ENCODE results near the gene WFDC2.

WFDC2 gene

DNA sequence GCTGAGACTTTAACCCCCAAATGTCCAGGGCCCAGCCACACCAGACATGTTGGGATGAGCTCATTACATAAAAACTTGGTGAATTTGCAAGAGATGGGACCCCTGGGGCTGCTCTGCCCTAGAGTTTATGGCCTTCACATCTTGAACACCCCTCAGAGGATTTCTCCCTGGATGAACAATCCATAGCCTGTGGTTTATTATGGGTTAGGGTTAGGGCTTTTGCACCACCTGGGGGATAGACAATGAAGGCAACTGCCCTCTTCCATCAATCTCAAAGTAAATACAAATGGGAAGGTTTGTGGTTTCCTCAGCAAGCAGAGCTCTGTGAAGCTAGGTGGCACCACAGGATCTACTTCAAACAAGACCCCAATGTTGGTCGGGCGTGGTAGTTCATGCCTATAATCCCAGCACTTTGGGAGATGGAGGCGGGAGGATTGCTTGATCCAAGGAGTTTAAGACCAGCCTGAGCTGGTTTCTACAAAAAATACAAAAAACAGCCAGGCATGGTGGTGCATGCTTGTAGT is 28.5 kb downstream of the WFDC2 start:
- DNase-seq (ENCODE audit: low read depth) = no peak

DNA sequence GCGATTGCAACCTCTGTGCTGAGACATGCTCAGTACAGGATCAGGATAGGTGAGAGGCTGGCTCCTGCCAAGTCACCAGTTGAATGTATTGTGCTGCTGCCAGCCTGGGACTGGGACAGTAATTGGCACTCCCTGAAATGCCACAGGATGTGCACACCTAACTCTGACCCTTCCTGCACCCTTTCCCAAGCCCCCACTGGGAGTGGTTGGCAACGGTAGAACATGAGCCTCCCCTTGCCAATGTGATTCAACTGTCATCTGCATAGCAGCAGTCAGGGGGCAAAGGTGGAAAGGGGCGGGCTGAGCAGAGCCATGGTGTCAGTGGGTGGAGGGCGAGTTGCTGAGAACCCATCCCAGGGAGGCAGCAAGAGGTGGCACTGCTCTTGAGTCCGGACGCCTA is 30.5 kb downstream of the WFDC2 start:
- DNase-seq (ENCODE audit: low read depth) = no peak

DNA sequence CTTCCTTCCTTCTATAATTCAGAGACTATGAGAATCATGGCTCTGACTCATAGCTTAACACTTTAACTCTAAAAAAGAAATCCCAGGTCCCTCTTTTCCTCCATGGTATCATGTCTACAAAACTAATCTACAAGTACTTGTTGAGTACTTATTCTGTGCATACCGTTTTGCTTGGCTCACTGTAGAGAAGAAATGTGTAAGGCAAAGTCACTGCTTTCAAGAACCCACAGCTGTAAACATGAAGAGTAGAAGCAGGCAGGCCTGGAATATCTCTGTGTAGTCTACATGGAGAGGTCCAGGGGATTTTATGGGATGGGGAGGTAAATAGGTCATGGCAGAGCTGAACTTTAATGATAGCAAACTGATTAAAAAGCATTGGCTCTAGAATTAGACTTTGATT is 32.0 kb downstream of the WFDC2 start:
- no peak for DNase-seq (ENCODE audit: low read depth)

DNA sequence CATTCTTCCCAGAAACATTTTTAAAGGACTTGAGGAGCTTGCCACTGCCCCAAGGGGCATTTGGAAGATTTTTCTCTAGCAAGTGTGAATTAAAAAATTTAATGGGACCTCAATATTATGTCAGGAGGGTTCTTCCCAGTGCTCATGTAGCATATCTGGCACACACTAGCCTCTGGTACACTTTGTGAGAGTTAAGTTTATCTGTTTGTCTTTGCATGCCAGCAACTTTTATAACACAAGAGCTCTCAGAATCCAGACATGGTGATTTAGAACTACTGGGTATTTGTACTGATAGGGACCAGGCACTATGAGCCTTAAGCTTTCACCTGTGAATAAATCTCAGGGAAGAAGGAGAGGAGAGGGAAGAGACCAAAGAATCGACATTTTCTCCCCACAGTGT is 33.0 kb downstream of the WFDC2 start:
- DNase-seq (ENCODE audit: low read depth) = no peak

DNA sequence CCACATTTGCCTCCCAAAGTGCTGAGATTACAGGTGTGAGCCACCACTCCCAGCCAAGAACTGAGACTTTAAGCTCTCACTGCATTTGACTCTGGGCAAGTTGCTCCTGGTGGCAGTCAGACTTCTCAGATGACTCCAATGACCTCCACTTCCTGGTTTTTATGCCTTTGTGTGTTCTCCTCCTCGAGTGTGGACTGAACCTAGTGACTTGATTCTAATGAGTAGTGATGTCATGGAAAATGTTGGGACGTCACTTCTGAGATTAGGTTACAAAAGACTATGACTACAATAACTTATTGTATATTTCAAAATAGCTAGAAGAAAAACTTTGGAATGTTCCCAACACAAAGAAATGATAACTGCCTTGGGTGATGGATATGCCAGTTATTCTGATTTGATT is 33.9 kb downstream of the WFDC2 start:
- DNase-seq (ENCODE audit: low read depth) = no peak

DNA sequence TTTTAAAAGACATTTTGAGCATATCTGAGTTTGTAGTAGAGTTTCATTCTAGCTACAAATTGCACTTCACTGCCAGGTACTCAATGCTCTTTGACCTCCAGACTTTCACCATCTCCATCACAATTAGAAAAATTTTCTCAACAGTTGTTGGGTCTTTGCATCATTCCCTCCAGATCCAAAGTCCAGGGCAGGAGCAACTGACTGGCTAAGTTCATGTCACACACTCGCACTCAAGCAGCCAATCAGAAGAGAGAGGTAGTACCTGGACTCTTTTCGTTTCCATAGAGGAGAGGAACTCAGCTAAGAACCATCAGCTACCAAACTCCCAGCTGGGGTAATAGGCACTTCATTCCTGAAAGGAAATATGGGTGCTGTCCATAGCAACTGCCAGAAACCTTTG is 36.8 kb downstream of the WFDC2 start:
- no peak for DNase-seq (ENCODE audit: low read depth)

DNA sequence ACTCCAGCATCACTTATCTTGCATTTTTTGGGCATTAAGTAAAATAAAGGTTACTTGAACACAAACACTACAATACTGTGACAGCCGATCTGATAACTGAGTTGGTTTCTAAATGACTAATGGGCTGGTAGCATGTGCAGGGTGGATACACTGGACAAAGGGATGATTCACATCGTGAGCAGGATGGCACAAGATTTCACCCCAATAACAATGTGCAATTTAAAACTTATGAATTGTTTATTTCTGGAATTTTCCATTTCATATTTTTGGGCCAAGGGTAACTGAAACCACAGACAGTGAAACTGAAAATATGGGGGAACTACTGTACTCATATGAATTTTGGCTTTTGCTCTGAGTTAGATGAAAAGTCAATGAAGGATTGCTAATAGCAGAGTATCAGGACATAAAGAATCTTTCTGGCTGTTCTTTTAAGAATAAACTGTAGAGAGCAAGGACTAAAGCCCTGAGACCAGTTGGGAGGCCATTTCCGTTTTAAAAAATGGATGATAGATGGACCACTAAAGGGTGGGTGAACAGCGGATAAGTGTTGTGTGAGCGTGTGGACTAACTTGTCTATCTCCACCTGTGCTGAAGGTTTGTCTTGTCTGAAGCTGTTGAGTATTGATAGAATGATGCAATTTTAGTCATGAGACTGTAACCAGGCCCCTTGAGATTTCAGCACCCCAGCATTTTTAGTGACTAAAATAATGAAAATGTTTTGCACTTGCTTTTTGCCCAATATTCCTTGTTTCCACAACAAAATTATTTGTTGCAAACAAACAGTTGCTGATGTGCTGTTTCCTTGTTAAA is 37.7 kb downstream of the WFDC2 start:
- DNase-seq (ENCODE audit: low read depth) = no peak

DNA sequence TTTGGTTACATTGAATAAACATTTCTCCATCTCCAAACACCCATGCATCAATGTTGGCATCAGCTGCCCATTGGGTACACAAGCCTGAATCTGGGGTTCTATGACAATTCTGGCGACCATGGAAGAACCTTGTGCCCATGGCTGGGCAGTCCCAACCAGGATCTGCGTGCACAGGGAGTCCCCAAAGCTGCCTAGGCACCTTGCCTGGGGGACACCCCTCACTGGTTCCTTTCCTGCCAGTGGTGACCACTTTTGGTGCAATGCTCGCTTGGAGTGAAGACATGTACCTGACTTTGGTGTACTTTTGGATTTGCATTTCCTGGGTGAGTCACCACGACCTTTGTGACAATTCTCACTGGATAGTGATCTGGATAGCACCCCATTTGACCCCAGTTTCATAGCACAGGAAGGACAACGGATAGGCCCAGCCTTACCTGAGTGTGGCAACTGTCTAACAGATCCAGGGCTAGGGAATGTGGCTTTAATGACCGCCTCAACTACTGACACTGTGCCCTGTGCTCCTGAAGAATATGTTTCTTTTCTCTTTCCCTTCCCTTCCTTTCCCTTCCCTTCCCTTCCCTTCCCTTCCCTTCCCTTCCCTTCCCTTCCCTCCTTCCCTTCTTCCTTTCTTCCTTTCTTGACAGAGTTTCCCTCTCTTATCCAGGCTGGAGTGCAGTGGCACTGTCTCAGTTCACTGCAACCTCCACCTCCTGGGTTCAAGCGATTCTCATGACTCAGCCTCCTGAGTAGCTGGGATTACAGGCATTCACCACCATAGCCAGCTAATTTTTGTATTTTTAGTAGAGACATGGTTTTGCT is 38.7 kb downstream of the WFDC2 start:
- DNase-seq (ENCODE audit: low read depth) = no peak

DNA sequence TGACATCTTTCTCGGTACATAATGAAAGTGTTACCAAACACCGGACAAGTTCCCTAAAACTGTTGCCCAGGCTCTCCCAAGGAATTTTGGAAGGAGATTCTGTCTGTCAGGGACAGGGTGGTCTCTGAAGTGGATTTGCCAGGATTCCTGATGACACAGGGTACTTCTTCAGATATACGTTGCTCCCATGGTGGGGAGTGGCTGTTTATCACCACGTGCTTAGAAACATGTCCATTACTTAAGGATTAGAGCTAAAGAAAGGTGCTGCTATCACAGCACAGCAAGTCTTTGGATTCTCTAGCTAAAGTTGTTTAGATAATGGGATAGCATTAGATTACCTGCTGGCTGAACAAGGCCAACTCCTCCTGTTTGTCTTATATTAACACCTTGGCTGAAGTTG is 39.5 kb downstream of the WFDC2 start:
- DNase-seq (ENCODE audit: low read depth) = no peak

DNA sequence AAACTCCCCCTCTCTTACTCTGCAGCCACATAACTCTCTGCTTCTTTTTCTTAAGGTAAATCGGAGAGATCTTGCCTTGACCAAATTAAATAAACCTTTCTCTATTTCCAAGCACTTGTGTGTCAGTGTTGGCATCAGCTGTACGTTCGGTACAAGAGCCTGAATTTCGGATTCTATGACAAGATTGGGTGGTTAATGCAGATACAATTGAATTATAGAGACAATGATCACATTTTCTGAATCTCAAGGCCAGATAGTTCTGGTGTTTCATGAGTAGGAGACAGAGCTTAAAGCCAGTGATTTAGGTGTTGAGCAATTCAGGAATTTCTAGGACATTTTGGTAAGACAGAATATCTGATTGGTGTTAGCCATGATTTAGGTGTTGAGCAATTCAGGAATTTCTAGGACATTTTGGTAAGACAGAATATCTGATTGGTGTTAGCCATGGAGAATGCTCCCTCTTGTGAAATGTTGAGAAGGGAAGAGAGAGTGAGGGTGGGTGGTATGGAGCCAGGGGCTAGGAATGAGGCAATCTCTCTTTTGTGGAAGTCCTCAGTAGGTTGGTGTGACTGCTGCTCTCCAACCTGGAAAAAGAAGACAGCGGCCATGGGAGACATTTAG is 40.8 kb downstream of the WFDC2 start:
- DNase-seq (ENCODE audit: low read depth) = no peak

DNA sequence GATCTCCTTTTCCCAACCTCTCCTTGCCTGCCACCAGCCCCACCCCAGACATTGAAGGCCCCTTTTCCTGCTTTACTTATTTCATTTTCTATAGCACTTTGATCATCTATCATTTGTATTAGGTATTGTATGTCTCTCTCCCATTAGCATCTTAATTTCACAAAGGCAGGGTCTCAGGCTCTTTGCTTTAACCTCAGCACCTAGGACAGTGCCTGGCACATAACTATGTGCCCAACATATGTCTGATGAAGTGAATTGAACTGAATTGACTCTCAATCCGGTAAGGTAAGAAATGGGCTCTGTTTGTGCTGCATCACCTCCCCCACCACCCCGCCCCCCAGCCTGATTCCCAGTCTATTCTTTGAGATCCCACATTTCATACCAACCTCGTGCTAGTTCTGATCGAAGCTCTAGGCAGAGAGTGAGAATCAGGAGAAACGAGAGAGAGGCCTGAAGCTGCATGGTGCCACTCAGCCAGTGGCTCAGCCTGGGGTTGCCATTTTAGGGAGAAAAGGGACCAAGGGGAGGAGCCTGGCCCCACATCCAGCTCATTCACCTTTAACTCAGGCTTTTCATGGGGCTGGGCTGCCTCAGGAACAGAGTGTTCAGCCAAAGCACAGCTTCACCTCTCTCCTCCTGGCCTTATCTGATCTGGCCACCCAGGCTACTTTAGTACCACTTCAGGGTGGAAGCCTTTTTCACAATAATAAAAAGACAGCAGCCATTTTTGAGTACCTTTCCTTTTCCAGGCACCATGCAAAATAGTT is 45.8 kb downstream of the WFDC2 start, which contains the start of gene SPINT3:
TSS of gene SPINT3 (minus strand) at position 476 of the 767 bp plus-strand sequence. CDS start at position 462, 14 bp downstream.
- no peak for DNase-seq (ENCODE audit: low read depth)

DNA sequence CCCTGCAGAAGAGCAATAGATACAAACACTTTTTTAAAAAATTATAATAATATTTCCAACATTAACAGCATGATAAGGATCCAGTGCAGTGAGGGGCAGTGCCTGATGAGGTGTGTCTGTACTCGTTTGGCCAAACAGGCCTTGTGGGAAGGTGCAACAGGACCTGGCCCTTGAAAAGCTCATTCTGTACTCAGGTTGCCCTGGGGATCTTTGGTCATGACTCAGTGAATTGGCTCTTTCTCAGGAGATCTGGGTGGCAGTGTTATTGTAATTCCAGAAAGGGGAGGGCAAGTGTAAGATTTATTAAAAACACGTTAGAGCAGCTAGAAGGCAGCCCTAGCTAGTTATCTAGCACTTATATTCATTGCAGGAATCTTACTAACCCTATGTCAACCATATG is 48.7 kb downstream of the WFDC2 start:
- no peak for DNase-seq (ENCODE audit: low read depth)

DNA sequence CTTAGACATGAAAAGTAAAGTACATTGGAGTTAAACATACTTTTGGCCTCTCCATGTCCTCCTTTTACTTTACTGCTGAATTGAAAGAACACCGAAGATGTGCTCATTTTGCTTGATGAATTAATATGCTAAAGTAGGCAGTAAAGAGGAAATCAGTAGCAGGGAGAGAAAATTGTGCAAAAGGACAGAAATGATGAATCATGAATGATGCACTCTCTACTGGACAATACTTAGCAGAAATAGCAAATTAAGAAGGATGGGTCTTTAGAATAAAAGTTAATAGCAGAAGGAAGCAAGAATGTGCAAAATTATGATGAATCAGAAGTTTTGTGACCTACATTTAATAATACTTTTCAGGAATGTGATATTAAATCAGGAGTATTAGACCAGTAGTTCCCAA is 54.3 kb downstream of the WFDC2 start:
- DNase-seq (ENCODE audit: low read depth) = no peak

DNA sequence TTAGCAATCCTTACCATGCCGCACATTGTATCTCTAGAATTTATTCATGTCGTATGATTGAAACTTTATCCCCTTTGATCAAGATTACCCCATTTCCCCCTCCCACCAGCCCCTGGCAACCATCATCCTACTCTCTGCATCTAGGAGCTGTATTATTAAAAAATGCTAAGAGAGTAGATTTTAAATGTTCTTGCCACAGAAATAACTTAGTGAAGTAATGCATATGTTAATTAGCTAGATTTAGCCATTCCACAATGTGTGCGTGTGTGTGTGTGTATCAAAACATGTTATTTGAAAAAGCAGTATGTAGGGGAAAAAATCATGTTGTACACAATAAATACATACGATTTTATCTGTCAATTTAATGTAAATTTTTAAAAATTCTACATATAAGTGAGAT is 57.7 kb downstream of the WFDC2 start:
- DNase-seq (ENCODE audit: low read depth) = no peak
